Caco-2 (cell line): ENCODE results near the gene FMN1. TPM values are rescaled to one million over a fixed set of nuclear protein-coding genes. Genes with fewer than 3 reads are reported as not detected.

ENCODE experiments used
- BruUV-seq: library from RNA; stranded (reverse); fragments of 400-500 nt; replicated peaks from 2 replicates; lab custom pipeline; 2021; lab: Mats Ljungman, UMichigan
- CTCF ChIA-PET: fragments of 300-600 bp; sonication (Branson Sonifier 250); formaldehyde crosslinking; loops from one replicate; lab custom pipeline; 2022; ENCODE audit warnings: antibody characterized with exemption; lab: Charles Lee
- POLR2A ChIA-PET: fragments of 300-600 bp; sonication (Branson Sonifier 250); formaldehyde crosslinking; loops from one replicate; lab custom pipeline; 2022; ENCODE audit warnings: antibody characterized with exemption; lab: Charles Lee
- DNase-seq, 2 experiments: peaks; one replicate each; pipeline versions ENCODE4 v3.0.0 to v3.0.0-alpha.2; 2020 to 2022
- H3K27me3 ChIP-seq: replicated peaks from 2 replicates; pipeline ENCODE4 v1.6.0; 2011; ENCODE audit warnings: low read length; ENCODE audit not compliant: control insufficient read depth, insufficient read depth
- H3K36me3 ChIP-seq: 2 replicates; pipeline ENCODE4 v1.5.1; 2011; ENCODE audit warnings: low read length; ENCODE audit not compliant: control insufficient read depth, insufficient read depth
- H3K4me1 ChIP-seq: fragments of 250-450 bp; sonication (Bioruptor Pico); 2 replicates; pipeline ENCODE4 v1.5.1; 2020; ENCODE audit warnings: mild to moderate bottlenecking
- H3K4me3 ChIP-seq: 2 replicates; pipeline ENCODE4 v1.5.1; 2011; ENCODE audit warnings: low read depth, mild to moderate bottlenecking, control low read depth, low read length
- H3K9me3 ChIP-seq: fragments of 250-450 bp; sonication (Bioruptor Pico); 2 replicates; pipeline ENCODE4 v1.5.1; 2020; ENCODE audit warnings: mild to moderate bottlenecking, moderate library complexity
- H3K27ac Mint-ChIP-seq: one replicate; pipeline ENCODE4 v1.8.0; 2022; ENCODE audit warnings: mixed read lengths; ENCODE audit not compliant: unreplicated experiment
- H3K27me3 Mint-ChIP-seq: one replicate; pipeline ENCODE4 v1.8.0; 2022; ENCODE audit warnings: mixed read lengths; ENCODE audit not compliant: insufficient read depth, unreplicated experiment
- H3K36me3 Mint-ChIP-seq: one replicate; pipeline ENCODE4 v1.8.0; 2022; ENCODE audit warnings: mild to moderate bottlenecking, mixed read lengths; ENCODE audit not compliant: insufficient read depth, unreplicated experiment
- H3K4me1 Mint-ChIP-seq: one replicate; pipeline ENCODE4 v1.8.0; 2022; ENCODE audit warnings: low read depth, mixed read lengths; ENCODE audit not compliant: unreplicated experiment
- H3K4me3 Mint-ChIP-seq: one replicate; pipeline ENCODE4 v1.8.0; 2022; ENCODE audit warnings: mild to moderate bottlenecking, moderate library complexity, mixed read lengths; ENCODE audit not compliant: unreplicated experiment
- H3K9me3 Mint-ChIP-seq: one replicate; pipeline ENCODE4 v1.8.0; 2022; ENCODE audit warnings: mixed read lengths; ENCODE audit not compliant: unreplicated experiment
- CTCF ChIP-seq, 2 experiments: fragments of 200-600 bp in 1 of 2; IDR thresholded peaks; 1 replicate in 1 of 2; 2 replicates in 1 of 2; pipeline versions ENCODE4 v1.5.1 to v1.8.0; 2011 to 2022; ENCODE audit warnings: antibody characterized with exemption in 1 of 2, control low read depth in 1 of 2, inconsistent platforms in 1 of 2, low read depth in 1 of 2, low read length in 1 of 2, mild to moderate bottlenecking in 1 of 2, moderate library complexity in 1 of 2; ENCODE audit not compliant: insufficient read depth in 1 of 2, severe bottlenecking in 1 of 2, unreplicated experiment in 1 of 2
- intact Hi-C: fragments of 100-400 bp; cut with micrococcal nuclease; formaldehyde crosslinking; loops from one replicate; pipeline ENCODE4 v1.10.0; 2022; ENCODE audit not compliant: unreplicated experiment
- total RNA-seq: library from RNA; stranded (reverse); gene quantifications from 2 replicates; pipeline ENCODE4 v1.2.3, GENCODE V29; 2022

FMN1 gene
- total RNA-seq, 1 experiment from 2014 or later = 1.6 TPM

GRCh38 chr15:32909431-32909830, 285.1 kb downstream of the FMN1 start:
- intact Hi-C loops = no loop called here
- no peak overlapping the region for H3K4me3 Mint-ChIP-seq
- Histone ChIP-seq H3K4me1 (no peaks in the 10 kb centered on the region), H3K9me3 (no peaks in the 10 kb centered on the region), H3K27me3 (no peaks in the 10 kb centered on the region; the same call in 1 of the 2 replicates), H3K4me3 (no peak overlapping the region), H3K36me3 (no peaks in the 10 kb centered on the region)
- no peak for DNase-seq
- BruUV-seq = no TSS peak
- no peaks in the 10 kb centered on the region for H3K9me3 Mint-ChIP-seq
- H3K36me3 Mint-ChIP-seq = no peaks in the 10 kb centered on the region
- ChIA-PET POLR2A (no interaction called here), CTCF (no interaction called here)
- H3K4me1 Mint-ChIP-seq = no peaks in the 10 kb centered on the region
- no peak overlapping the region for H3K27ac Mint-ChIP-seq
- H3K27me3 Mint-ChIP-seq = peaks cover 9% of the 10 kb centered on the region
- TF ChIP-seq CTCF (IDR thresholded peaks at IDR 0.05; ENCODE audit: insufficient read depth in 1 of 2, low read depth in 1 of 2, low read length in 1 of 2, severe bottlenecking in 1 of 2, unreplicated experiment in 1 of 2) = no peak

DNA sequence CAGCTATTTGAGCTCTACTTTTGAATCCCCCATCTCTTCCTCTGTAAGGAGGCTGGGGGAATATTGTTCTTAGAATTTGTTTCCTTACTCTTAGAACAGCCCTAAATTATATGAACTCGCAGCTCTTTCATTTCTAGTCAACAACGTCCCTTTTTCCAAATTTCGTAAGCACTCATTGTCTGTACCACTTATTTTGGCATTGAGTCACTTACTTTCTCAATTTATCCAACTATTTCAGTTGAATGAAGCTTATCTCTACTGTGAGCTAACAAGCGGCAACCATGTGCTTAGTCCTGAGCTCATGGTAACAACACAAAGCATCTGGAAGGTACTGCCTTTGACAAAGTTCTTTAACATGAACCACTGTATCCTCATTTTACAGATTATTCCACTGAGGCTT, 285.6 kb downstream of the FMN1 start:
- Histone ChIP-seq H3K9me3 (no peaks in the 10 kb centered on the region), H3K4me1 (no peaks in the 10 kb centered on the region), H3K4me3 (no peak overlapping the region), H3K36me3 (no peaks in the 10 kb centered on the region), H3K27me3 (no peaks in the 10 kb centered on the region; the same call in 1 of the 2 replicates)
- no peak for DNase-seq
- intact Hi-C loops = no loop called here
- peaks cover 10% of the 10 kb centered on the region for H3K27me3 Mint-ChIP-seq
- H3K27ac Mint-ChIP-seq = no peak overlapping the region
- H3K4me3 Mint-ChIP-seq = no peak overlapping the region
- no peaks in the 10 kb centered on the region for H3K4me1 Mint-ChIP-seq
- ChIA-PET POLR2A (no interaction called here), CTCF (no interaction called here)
- TF ChIP-seq CTCF (IDR thresholded peaks at IDR 0.05; ENCODE audit: insufficient read depth in 1 of 2, low read depth in 1 of 2, low read length in 1 of 2, severe bottlenecking in 1 of 2, unreplicated experiment in 1 of 2) = no peak
- BruUV-seq = no TSS peak
- H3K36me3 Mint-ChIP-seq = no peaks in the 10 kb centered on the region
- no peaks in the 10 kb centered on the region for H3K9me3 Mint-ChIP-seq

DNA sequence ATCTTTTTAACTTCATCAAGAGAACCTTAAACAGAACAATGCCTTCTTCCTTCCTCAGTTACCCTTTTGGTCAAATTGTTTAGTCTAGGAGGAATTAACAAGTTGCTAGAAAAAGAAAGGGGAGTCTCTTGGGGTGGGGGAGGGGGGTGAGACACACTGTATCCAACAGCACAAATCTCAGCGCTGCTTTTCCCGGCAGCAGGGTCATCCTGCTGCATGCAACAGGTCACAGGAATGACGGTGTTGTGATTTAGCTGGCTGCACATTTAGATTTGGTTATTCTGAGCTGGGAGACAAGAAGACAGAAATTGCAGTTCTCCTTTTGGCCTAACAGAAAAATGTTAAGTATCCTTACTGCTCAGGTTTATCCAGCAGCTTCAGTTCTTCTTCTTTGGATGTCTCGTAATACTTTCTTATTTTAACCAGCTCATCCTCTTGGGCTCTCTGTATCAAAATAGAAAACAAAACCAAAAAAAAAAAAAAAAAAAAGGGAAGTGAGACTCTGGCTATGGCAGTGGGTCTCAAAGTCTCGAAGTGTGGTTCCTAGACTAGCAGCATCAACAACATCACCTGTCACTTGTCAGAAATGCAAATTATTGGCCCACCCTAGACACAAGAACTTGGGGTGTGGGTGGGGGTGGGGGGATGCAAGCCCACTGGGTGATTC, 286.2 kb downstream of the FMN1 start:
- no peaks in the 10 kb centered on the region for H3K36me3 Mint-ChIP-seq
- no peaks in the 10 kb centered on the region for H3K4me1 Mint-ChIP-seq
- H3K9me3 Mint-ChIP-seq = no peaks in the 10 kb centered on the region
- peaks cover 7% of the 10 kb centered on the region for H3K27me3 Mint-ChIP-seq
- no peak overlapping the region for H3K4me3 Mint-ChIP-seq
- no peak for DNase-seq
- no peak overlapping the region for H3K27ac Mint-ChIP-seq
- H3K4me1 ChIP-seq = no peaks in the 10 kb centered on the region
- BruUV-seq = no TSS peak
- no peaks in the 10 kb centered on the region; the same call in 1 of the 2 replicates for H3K27me3 ChIP-seq
- POLR2A ChIA-PET = no interaction called here
- H3K4me3 ChIP-seq = no peak overlapping the region
- no peaks in the 10 kb centered on the region for H3K9me3 ChIP-seq
- no peak for TF ChIP-seq CTCF (IDR thresholded peaks at IDR 0.05; ENCODE audit: insufficient read depth in 1 of 2, low read depth in 1 of 2, low read length in 1 of 2, severe bottlenecking in 1 of 2, unreplicated experiment in 1 of 2)
- CTCF ChIA-PET = no interaction called here
- no peaks in the 10 kb centered on the region for H3K36me3 ChIP-seq
- intact Hi-C loops = no loop called here
